Measurements from ENCODE around the gene CAMK1D. TPM values are rescaled to one million over a fixed set of nuclear protein-coding genes. Genes with fewer than 3 reads are reported as not detected.

CAMK1D gene
- polyA plus RNA-seq, 10 donors: 3.3 to 8.2 (median 5.1) TPM

DNA sequence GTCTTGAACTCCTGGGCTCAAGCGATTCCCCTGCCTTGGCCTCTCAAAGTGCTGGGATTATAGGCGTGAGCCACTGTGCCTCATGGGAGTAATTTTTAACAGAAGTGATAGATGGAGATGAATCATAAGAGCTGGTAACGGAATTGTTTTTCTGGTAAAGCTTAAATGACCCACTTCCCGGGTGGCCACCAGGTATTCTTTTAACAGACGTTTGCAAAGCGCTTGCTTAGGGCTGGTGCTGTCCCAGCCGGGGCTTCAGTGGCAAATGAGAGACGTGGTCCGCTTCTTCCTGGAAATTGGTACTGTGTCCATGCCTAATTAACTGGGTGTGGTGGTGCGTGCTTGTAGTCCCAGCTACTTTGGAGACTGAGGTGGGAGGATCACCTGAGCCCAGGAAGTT, 23.5 kb downstream of the CAMK1D start:
- no peak for DNase-seq

DNA sequence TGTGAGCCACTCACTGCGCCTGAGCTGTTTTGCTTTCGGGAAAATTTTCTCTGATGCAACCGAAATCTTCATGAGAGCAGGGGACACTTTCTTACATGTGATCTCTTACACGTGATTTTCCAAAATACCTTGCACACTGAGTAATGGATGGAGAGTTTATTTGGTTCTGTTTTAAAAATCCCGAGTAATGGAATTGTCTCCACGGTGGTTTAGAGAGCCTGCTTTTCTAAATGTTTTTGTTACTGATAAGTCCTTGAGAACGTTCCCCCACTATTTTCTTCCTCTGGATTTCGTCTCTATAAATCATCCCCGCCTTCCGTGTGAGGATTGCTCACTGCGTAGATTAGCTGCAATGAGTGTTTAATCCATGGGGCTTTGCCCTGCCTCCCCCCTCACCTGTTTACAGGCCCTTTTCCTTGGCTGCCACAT, 25.7 kb downstream of the CAMK1D start:
- DNase-seq: no peak

- no peak for DNase-seq
Measured at GRCh38 chr10:12376211-12376610, 26.9 kb downstream of the CAMK1D start.

GRCh38 chr10:12377658-12378290, 28.4 kb downstream of the CAMK1D start:
- DNase-seq: no peak

- DNase-seq: no peak
Measured at GRCh38 chr10:12380999-12381398, 31.7 kb downstream of the CAMK1D start.

GRCh38 chr10:12381536-12382156, 32.3 kb downstream of the CAMK1D start:
- no peak for DNase-seq

DNA sequence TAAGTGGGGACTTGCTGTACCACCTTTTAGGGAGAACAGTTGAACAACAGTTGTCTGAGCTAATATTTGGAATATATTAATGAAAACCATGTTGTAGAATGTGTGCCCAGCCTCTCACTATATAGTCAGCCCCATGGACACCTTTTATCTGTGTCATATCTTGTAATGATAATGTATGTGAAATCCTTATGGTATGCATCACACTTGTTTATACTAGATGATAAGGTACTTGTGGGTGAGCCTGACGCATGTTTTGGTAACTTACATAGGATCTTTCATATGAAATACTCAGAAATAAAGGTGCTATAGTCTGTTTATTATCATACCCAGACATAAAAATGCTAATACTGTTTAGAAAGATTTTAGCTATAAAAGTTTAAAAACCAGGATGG, 32.8 kb downstream of the CAMK1D start:
- no peak for DNase-seq

- no peak for DNase-seq
Measured at GRCh38 chr10:12382956-12383531, 33.7 kb downstream of the CAMK1D start.

DNA sequence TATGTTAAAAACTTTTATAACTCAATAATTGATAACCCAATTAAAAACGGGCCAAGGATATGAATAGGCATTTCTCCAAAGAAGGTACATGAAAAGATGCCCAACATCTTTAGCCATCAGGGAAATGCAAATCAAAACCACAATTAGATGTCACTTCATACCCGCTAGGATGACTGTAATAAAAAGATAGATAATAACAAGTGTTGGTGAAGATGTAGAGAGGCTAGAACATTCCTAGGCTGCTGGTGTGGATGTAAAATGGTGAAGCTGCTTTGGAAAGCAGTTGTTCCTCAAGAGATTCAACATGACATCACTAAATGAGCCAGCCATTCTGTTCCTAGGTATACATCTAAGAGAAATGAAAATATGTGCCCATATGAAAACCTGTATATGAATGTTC, 35.6 kb downstream of the CAMK1D start:
- DNase-seq: no peak

GRCh38 chr10:12387561-12388210, 38.3 kb downstream of the CAMK1D start:
- peak in 1 of 3 donors; percentile 23 for DNase-seq

- no peak for DNase-seq
Measured at GRCh38 chr10:12388671-12389070, 39.3 kb downstream of the CAMK1D start.

DNA sequence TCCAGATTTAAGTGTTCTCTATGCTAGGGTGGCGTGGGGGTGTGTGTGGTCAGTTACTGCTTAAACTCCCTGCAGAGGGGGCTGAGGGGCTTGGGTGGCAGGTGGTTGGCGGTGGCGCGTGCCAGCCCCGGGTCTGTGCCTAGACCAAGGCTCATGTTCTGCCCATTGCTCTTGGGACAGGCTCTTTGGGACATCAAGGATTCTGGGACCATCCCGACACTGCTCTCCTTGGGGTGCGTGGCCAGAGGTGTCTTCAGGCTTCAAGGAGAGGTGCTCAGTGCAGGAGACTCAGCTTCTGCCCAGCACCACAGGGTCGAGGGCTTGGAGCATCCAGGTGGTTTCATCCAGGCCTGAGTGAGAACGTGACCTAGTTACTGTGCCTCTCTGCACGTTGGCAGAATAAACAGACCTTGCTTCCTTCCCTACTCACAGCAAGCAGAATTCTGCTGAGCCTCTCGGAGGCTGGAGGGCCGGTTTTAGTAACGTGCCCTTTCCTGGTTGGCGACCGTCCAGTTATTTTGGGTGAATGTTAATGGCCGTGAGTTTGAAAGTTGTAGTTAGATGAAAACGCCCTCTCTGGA, 39.9 kb downstream of the CAMK1D start:
- DNase-seq: no peak

DNA sequence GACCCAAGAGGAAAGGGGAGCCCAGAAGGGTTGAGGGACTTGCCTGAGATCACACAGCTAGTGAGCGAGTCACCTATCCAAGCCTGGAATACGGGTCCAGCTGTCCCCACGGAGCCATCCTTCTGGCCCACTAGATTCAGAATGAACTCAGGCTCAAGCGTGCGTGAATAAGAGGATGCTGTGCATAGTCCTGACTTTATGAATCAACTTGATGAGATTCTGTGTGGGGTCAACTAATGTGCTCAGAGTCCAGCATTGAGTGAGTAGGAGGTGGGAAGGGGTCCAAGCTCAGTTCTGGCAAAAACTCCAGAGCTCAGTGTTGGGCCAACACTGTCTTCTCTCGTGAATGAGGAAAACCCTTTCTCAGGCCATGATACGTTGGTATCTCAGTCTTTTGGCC, 41.4 kb downstream of the CAMK1D start:
- peak in 2 of 3 donors; percentile 72 to 74 for DNase-seq

GRCh38 chr10:12391206-12391605, 41.9 kb downstream of the CAMK1D start:
- DNase-seq: peak in 1 of 3 donors; percentile 58

- no peak for DNase-seq
Measured at GRCh38 chr10:12393831-12394230, 44.5 kb downstream of the CAMK1D start.

DNA sequence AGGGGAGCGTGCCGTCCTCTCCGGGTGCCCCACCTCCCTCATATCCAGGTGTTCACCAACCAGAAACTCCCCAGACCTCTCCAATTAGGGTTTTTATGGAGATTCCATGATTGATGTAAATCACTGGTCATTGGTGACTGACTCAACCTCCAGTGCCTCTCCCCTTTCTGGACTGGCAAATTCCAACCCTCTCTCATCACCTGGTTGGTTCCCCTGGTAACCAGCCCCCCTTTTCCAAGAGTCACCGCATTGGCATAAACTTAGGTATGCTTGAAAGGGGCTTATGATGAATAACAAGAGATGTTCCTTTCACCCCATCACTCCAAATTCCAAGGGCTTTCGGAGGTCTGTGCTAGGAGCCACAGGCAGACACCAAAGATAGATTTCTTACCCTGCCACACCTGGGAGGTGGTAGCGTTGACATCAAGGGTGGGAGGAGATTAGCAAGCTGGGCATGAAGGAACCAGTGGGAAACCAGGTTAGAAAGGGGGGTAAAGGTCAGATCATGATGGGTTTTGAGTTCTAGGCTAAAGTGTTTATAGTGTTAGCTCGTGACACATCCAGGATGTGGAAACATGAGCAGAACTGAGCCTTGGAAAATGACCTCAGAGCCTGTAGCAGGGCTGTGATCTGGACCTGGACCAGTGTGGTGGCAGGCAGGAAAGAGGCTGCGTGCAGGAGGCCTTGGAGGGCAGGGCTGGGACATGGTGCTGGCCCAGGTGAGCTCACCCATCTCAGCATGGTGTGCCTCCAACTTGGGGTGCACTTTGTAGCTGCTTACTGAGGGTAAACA, 45.1 kb downstream of the CAMK1D start:
- no peak for DNase-seq

DNA sequence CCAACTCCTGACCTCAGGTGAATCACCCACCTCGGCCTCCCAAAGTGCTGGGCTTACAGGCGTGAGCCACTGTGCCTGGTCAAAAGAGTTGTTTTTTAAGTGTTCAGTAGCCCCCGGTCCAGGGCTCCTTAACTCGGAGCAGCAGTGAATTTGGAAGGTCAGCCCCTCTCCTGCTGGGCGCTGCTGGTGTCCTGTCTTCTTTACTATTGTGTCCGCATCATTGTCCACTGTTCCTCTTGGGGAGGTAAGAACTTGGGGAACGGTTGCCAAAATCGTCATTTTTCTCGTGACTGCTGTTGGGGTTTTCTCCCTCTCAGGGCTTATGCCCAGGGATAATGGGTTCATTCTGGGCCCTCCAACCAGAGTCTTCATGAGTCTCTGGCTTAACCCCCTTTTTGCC, 46.7 kb downstream of the CAMK1D start:
- no peak for DNase-seq

DNA sequence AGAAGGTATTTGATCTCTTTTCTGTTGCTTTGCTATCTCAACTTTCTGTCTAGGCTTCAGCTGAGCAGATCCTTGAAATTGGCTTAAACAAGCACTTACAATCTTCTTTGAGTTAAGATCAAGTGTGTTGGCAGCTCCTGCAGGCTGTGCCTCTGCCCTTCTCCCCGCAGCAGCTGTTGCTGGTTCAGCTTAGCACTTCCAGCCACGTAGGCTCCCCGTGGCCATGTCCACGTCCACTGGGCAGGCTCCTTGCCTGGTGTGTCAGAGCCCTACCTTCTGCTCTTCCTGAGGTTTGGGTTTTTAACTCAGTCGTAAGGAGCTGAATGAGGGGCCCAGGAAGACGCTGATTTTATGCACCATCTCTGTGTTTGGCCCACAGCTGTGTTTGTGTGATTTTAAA, 47.2 kb downstream of the CAMK1D start:
- DNase-seq: no peak

DNA sequence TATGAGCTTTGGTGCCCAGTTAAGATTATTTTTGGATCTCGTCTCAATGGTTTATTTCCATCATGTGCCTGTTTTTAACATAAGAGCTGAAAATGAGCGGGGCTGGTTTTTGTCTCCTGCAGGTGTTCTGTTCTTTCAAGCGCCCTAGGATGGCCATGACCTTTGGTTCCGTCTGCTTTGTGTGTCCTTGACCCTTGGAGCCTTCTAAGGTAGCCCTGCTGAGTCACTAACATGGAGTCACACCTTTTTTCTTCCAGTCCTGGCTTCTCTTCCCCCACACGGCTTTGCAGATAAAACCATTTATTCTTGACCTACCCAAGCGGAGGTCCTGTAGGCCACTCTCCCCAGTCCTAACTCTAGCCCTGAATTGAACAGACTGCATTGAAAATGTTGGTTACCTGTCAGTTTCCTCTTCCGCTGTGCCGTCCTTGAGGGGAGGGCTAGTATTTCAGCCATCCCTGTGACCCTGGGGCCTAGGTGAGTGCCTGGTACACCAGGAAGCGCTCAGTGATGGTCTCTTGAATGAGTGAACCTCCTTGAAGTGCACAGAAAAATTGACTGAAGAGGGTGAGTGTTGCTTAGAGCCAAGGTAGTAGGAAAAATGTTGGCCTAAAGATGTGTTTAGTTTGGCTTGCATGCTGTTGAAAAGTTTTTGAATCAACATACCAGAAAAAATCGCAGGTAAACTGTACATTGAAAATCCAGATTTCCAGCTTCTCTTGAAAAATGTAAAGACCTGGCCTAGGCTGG, 48.0 kb downstream of the CAMK1D start:
- DNase-seq: no peak

DNA sequence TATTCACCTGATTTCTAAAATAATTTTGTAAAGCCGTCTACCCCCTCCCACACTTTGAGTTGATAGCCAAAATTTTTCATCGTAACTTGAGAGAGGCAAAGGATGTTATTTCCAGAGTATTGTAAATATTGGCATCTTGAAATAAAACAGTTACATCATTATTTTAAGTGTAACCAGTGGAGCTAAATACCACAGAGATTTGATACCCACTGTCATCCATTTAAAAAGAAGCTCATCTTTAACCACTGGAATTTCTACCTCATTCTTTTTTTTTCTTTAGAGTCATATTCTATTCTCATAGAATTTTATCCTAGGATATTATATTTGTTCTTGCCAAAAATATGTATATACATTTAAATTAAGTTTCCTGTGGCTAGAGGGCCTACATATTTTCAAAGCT, 48.6 kb downstream of the CAMK1D start:
- DNase-seq: no peak

All from muscle of back (tissue), 11 donors.